ENCODE results near the gene SLC7A8.
A peak's percentile ranks its signal among the peaks of the same experiment; 100 is the strongest.

Gene SLC7A8

GRCh38 chr14:23182372-23183157 lies 895 bp downstream of the SLC7A8 start:
- peak; percentile 49 for DNase-seq

DNA sequence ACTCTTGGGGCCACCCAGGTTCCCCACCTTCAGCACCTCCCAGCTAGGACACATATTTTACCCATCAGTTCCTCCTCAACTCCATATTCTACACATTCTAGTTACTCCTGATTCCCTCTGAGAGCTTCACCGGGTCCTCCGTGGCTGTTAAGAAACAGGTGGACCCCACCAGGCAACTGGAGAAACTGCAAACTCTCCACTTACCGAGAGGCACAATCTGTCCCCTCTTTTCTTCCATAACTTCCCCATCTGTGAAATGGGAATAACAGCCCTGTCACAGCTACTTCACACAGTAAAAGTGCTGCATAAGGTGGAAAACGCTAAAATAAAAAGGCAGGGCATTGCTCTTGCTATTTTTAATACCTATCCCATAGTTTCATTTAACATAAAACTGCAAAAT lies 1.5 kb downstream of the SLC7A8 start:
- no peak for DNase-seq

GRCh38 chr14:23181453-23181852 lies 2.0 kb downstream of the SLC7A8 start:
- no peak for DNase-seq

GRCh38 chr14:23177181-23177580 lies 6.3 kb downstream of the SLC7A8 start:
- DNase-seq, result no peak

DNA sequence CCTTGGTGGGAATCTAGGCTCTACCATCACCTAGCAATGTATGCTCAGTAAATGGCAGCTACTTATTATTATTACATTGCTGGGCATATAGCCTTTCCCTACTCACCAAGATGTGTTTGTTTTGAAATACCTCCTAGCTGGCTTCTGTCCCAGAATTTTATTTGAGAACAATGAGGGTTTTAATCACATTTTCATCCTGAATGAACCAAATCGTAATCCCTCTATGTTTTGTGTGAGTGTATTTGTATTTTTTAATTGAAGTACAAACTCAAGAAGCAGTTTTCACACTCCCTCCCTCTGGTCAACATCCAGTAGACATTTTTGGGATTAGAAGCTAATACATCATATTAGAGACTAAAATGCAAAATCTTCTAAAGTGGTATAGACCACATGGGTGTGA lies 7.6 kb downstream of the SLC7A8 start:
- DNase-seq, result no peak

DNA sequence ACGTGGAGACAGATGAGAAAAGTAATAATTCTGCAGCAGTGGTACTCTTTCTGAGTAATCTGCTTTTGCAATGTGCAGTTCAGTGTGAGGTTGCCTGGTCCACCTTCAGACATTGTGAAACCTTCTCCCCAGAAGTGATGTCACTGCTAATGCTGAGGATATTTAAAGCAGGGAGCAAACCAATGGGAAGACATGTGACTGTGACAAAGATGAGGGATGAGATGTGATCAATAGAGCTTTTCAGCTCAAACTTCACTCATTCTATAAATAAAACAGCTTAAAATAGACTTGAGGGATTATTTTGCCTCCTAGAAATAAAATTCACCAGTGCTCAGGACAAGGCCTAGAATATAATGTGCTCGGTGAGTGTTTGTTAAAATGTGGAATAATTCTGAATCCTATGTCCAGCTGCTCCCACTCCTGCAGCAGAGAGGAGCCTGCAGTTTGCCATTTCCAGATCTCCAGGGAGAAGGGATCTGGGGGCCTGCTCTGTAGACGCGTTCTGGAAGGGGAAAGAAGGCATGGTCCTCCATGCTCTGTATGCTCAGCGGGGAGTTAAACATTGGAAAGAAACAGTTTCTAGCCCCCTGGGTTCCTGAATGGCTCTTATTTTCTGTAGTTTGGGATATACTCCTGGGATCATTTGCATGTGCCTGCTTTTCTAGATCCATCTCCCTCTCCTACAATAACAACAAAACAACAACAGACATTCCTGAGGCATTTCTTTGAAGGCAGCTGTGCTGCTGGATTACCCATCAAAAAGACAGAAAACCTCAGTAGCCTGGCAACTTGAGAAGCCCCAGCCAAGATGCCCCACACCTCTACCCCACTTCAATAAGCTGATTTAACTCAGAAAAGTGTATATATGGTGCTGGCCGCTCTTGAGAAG lies 8.9 kb downstream of the SLC7A8 start:
- no peak for DNase-seq

GRCh38 chr14:23173796-23174195 lies 9.7 kb downstream of the SLC7A8 start:
- no peak for DNase-seq

DNA sequence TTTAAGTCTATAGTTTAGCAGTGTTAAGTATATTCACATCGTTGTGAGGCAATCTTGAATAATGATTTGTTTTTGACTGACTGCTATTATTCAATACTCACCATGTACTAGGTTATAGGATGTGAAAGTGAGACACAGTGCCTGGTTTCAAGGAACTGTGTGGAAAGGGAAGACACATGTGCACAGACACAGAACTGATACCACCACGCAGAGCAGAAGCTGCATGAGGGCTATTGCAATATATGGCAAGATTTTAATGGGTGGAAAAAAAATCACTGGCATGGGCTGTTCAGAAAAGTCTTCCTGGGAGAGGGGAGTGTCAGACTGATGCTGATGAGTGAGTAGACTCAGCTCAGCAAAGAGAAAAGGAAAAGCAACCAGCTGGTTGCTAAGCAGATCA lies 10.4 kb downstream of the SLC7A8 start:
- no peak for DNase-seq

DNA sequence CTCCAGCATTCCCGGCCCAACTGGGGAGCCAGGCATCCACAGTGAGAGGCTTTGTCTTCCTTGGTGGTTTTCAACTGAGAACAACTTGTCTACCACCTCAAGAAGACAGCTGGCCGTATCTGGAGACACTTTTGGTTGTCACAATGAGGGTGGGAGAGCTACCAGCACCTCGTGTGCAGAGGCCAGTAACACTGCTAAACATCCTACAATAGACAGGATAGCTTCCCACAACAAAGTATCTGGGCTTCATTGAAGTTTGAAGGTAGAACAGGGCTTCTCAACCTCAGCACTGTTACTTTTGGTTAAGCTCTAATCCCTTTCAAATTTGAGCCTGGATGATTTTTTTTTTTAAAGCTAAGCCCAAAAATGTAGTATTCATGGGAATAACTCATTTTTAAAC lies 10.9 kb downstream of the SLC7A8 start:
- DNase-seq, result no peak

GRCh38 chr14:23172096-23172495 lies 11.4 kb downstream of the SLC7A8 start:
- DNase-seq, result no peak

DNA sequence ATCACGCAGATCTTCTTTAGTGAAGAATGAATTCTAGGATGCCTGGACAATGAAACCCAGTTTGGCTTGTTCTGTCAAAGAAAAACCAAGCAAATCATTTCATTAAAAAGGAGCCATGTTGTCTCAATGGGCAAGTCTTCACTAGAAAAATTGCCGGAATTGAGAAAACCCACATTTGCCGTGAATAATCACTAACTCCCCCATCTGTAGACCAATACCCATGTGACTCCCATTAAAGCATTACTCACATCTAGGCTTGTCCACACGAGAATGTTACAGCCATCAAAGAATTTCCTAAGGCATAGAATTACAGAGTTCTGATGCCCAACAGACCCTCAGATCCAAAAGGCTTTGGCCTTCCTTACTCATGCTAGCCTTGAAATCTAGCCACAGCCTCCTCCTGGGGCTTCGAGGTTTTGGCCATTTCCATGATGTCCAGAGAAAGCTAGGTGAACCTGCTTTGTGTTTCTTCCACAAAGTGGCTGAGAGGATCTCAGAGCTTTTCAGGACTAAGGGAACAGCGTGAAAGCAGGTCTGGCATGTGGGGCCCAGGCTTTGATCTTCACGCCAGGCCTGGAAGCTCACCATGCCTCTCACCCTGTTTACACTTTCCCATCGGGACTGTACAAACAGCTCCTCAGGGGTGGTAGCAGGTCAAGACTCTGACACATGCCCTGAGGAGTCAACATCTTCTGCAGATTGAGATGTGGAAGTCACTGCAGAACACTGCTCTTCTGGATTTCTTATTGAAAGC lies 12.1 kb downstream of the SLC7A8 start:
- DNase-seq, result no peak

DNA sequence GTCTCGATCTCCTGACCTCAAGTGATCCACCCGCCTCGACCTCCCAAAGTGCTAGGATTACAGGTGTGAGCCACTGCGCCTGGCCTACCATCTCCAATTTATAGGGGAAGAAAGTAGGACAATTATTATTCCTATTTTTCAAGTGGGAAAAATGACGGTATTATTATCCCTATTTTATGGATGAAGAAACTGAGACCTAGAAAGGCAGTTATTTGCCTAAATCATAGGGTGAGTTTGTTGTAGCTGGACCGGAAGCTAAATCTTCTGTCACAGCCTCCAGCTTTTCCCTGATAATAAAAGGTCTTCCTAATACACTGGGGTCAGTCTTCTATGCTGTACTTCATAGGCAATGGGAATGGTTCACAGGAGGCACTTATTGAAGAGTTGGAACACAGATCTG lies 13.8 kb downstream of the SLC7A8 start:
- DNase-seq, result no peak

DNA sequence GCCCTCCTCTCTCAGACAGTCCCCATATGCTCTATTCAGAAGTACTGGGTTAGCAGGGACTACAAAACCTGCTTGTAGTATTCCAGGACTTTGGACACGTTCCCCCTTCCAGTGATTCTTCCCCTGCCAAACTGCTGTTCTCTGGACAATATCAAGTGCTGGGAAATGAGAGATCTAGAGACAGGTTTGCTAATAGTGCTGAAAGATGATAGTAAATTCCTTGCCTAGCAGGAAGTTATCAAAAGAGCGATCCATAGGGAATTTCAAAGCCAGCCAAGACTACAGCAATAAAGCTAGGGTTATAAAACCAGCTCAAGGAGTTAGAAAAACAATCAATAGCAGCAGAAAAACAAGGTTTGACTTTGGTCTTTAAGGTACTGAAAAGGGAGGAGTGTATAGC lies 15.2 kb downstream of the SLC7A8 start:
- no peak for DNase-seq

GRCh38 chr14:23167116-23167847 lies 16.2 kb downstream of the SLC7A8 start:
- DNase-seq, result no peak

DNA sequence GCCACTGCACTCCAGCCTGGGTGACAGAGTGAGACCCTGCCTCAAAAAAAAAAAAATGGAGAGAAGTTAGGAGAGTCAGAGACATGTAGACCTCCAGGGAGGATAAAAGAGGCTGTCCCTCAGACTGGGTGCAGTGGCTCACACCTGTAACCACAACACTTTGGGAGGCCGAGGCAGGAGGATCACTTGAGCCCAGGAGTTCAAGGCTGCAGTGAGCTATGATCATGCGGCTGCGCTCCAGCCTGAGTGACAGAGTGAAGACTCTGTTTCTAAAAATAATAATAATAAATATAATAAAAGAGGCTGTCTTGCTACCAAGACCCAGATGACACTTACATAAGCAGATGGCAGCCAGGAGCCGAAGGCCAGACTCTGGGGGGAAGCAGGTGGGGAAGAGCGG lies 18.5 kb downstream of the SLC7A8 start:
- DNase-seq, result no peak

- no peak for DNase-seq
Observed at GRCh38 chr14:23164250-23164649, 19.2 kb downstream of the SLC7A8 start.

DNA sequence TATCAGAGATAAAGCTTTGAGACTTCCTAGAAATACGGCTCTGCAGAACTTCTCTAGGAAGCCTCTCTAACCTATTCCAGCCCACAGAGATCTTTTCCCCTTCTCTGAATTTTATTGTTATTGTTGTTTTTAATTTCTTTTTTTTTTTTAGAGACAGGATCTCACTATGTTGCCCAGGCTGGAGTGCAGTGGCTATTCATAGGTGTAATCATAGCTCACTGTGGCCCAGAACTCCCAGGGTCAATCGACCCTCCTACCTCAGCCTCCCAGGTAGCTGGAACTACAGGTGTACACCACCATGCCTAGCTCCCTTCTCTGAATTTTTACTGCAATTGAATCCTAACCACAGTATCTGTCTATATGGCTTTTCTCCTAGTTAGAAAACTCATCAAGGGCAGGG lies 19.6 kb downstream of the SLC7A8 start:
- DNase-seq, result no peak

GRCh38 chr14:23162800-23163199 lies 20.7 kb downstream of the SLC7A8 start:
- DNase-seq, result no peak

DNA sequence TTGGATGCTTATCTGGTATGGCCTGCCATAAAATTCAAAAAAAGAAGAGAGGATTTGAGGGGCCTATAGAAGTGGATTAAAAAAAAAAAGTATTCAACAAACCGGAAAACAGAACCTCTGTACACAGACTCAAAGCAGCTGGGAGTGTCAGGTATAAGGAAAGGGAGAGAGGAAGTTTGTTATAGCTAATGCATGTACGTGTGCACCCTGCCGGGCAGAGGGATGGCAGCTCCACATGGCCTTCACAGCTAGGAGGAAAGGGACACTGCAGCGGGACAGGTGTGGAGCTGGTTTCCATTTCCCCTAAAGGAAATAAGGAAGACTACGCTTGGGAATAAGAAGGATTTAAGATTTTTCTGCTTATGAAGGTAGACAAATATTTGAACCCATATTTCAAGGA lies 21.5 kb downstream of the SLC7A8 start:
- DNase-seq, result no peak

GRCh38 chr14:23160924-23161522 lies 22.4 kb downstream of the SLC7A8 start:
- DNase-seq, result no peak

DNA sequence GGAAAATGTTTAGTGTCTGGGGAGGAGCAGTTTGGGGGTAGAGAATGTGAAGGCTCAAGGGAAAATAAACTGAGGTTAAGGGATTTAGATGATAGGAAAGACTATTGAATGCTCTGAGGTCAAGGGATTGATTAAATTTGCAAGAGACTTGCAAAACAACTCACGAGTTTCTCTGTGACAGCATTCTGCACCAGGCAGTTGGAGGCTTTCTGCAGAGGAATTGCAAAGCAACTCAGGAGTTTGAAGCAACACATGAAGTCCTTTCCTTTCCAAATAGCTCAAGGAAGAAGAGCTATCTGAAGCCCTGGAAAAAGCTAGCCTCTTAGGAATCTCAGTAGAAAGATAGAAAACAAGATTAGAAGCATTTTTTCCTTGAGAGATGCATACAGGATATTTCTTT lies 23.9 kb downstream of the SLC7A8 start:
- no peak for DNase-seq

- no peak for DNase-seq
Observed at GRCh38 chr14:23158779-23159178, 24.7 kb downstream of the SLC7A8 start.
